ENCODE data around the gene HAUS8.

GRCh38 chr19:17004386-17004785 lies 70.9 kb downstream of the HAUS8 start:
- TF ChIP-seq POLR2AphosphoS5 (IDR thresholded peaks at IDR 0.05; ENCODE audit: low read depth, low read length) = no peak
- no peak for TF ChIP-seq POLR2A (IDR thresholded peaks at IDR 0.05; ENCODE audit: low read depth, low read length)
- no peak for TF ChIP-seq TAF1 (IDR thresholded peaks at IDR 0.05; ENCODE audit: low read depth, low read length)
- no peak for TF ChIP-seq SPI1 (IDR thresholded peaks at IDR 0.05; ENCODE audit: low read depth, low read length)
- TF ChIP-seq POU2F2 (IDR thresholded peaks at IDR 0.05; ENCODE audit: low read depth, low read length) = no peak
- no peak for TF ChIP-seq PAX5 (IDR thresholded peaks at IDR 0.05; ENCODE audit: insufficient read depth, low read length, severe bottlenecking)
